GM19193 (cell line): Measurements from ENCODE around the gene APEX1.

Source experiments
- POLR2A ChIP-seq: IDR thresholded peaks from 4 replicates; pipeline ENCODE4 v1.6.1; 2011; ENCODE audit not compliant: insufficient read depth, insufficient read length; ENCODE audit errors: extremely low read depth

APEX1 gene

DNA sequence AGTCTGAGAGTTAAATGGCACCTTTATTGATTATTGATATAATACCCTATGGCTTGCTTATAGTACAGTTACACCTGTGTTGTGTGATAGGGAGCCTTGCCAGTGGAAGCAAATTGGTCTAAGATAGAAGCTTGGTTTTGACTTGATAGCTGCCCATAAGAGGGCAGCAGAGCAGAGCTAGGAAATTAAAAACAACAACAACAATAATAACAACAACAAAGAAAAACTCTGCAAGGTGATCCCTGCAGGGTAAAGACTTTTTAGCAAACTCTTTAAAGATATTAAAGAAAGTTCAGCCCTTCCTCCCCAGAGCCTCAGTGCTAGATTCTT is 32.3 kb downstream of the APEX1 start:
- no peak for TF ChIP-seq POLR2A

DNA sequence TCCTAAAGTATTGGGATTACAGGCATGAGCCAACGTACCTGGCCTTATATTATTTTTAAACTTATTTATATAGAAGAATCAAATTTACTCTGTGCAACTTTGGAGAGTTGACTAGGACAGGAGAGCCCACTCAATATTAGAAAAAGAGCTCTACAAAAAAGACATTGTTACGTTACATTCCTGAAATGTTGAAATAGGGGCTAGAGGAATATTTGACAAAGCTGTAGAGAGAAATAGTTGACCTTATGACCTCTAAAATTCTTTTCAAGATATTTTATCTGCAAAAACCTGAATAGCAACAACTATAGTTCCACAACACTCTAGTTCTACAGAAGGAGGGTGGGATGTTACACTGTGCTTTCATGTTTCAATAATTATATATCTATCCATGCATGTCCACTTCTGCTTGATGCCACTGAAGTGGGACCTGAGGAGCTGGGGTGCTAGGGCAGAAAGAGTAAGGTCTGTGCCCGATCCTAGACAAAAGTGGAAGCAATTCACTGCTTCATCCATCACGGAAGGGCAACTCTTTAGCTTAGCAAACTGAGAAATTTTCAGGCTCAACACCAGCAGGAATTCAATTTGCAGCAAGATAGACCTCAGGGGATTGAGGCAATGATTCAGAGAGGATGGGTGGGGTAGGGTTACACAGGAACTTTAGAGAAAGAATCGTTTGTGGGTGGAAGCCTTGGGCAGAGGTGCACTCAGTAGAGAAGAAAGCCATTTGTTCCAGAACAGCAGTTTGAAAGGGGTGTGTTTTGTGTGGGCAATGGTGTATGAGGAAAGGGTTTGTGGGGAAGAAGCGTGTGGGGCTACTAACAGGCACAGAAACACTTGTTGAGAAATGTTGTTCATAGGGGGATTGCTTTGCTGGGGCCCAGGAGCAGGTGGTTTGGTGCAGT is 34.3 kb downstream of the APEX1 start:
- no peak for TF ChIP-seq POLR2A

DNA sequence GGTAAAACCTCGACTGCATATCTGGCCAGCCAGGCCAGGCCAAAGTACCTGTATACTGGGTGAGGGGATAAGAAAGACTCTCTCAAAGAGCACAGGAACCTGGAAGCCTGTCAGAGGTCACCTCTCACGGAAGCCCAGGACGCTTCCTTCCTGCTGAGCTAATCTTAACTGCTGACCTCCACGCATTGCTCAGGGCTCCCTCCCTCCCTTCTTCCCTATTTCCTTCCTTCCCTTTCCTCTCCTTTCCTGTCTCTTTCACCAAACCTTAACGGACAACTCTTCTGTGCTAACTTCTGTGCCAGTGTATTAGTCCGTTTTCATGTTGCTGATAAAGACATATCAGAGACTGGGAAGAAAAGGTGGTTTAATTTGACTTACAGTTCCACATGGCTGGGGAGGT is 35.5 kb downstream of the APEX1 start:
- no peak for TF ChIP-seq POLR2A

DNA sequence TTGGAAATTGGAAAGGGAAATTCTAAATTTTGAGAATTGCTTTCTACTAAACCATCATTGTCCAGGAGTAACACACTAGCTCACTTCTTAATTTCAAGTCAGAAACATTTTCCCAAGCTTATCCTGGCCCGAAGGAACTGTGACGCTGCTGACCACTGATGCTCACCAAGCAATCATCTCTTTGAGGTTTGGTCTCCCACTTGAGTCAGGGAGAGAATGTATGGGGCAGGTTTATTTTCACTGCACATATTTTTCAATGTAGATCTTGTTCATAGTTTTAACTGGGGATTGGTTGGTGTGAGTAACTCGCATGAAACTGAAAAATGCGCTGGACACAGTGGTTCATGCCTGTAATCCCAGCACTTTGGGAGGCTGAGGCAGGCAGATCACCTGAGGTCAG is 37.5 kb downstream of the APEX1 start:
- no peak for TF ChIP-seq POLR2A

DNA sequence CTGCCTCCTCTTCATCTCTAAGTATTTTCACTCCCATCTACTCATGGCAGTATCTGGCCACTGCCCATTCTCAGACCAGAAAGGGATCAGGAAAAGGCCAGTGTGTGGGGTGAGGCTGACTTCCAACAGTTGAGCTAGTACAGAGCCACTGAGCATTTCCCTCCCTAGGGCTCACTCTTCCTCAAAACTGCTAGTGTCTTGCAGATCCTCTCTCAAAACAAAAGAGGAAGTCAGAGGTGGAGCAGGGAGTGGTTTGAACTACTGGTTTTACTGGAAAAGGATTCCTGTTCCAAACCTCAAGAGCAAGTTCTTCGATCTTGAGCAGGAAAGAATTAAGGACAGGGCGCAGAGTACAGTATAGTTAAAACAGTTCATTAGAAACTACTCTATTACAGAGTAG is 38.6 kb downstream of the APEX1 start:
- TF ChIP-seq POLR2A, result no peak

DNA sequence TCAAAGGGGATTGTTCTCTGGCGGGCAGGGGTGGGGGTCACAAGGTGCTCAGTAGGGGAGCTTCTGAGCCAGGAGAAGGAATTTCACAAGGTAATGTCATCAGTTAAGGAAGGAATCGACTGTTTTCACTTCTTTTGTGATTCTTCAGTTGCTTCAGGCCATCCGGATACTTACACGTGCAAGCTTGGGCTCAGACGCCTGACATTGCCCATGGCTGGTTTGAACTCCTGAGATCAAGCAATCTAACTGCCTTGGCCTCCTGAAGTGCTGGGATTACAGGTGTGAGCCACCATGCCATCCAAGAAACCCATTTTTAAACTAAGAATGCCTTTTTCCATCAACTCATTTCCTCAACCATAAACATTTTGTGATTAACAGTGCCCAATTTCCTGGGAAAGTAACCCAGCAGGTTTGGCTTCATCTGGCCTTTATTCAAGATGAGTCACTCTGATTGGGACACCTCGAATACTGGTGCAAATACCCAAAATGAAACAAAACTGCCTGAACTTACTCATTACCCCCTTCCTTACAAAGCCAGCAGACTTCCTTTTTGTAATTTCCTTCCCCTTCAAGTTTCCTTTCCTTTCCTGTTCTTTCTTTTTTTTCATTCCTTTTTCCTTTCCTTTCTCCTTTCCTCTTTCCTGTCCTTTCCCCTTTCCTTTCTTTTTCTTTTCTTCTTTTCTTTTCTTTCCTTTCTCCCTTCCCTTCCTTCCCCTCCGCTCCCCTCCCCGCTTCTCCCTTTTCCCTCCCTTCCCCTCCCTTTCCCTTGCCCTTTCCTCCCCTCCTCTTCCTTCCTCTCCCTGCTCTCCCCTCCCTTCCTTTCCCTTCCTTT is 40.1 kb downstream of the APEX1 start:
- no peak for TF ChIP-seq POLR2A

DNA sequence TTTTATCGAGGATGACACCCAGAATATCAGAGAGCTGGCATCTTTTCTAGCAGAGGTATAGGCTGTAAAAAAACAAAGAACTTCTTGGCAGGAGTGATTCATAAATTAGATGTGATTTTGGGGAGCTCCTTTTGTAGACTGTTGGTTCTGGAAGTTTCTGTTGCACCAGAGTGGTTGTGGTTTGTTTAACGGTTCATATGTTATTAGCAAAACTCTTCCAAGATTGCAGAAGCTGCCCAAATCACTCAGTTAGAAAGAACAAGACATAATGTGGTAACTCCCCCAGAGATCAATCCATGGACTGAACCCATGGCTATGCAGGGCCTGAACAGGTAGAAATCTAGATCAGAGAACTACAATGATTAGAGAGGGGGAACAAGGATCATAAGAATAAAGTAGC is 43.6 kb downstream of the APEX1 start:
- no peak for TF ChIP-seq POLR2A

DNA sequence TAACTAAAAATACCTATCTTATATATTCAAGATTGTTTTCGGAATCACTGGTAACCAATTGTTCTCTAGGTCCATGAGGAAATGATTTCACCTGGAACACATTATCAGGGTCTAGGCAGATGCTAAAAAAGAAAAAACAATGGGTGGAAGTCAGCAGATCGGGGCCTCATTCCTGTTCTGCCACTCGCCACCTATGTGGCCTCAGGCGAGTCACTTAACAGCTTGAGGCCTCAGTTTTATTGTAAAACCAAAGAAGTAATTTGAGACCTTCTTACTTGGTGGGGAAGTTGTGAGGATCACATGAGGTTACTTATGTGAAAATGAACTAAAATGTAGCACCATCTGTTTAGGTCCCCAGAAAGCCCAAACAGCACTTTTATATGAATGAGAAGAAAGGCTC is 44.1 kb downstream of the APEX1 start:
- no peak for TF ChIP-seq POLR2A

DNA sequence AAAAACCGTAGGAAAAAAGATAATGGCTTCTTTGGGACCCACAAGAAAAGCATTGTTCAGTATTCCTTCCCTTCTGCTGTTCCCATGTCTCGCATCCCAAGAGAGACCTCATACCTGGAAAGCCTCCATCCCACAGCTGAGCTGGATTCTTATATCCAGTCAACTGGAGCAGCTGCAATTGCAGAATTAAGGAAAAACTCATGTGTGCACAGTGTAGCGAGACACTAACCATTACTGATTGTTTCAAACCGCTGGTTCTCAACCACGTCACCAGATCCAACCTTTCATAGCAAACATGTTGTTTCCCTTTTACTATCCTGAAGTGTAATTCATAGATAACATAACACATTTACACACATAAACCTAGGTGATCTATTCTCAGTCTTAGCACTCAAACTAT is 44.9 kb downstream of the APEX1 start:
- no peak for TF ChIP-seq POLR2A

DNA sequence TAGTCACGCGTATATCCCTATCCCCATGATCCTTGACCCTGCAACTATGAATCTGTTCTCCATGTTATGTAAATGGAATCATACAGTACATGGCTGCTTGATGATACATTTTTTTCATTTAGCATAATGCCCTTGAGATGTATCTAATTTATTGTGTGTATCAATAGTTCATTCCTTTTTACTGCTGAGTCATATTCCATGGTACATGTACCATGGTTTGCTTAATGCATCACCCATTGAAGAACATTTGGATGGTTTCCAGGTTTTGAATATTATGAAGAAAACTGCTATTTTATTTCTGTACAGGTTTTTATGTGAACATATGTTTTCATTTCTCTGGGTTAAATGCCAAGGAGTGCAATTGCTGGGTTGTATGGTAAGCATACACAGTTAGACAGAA is 46.3 kb downstream of the APEX1 start:
- TF ChIP-seq POLR2A, result no peak

DNA sequence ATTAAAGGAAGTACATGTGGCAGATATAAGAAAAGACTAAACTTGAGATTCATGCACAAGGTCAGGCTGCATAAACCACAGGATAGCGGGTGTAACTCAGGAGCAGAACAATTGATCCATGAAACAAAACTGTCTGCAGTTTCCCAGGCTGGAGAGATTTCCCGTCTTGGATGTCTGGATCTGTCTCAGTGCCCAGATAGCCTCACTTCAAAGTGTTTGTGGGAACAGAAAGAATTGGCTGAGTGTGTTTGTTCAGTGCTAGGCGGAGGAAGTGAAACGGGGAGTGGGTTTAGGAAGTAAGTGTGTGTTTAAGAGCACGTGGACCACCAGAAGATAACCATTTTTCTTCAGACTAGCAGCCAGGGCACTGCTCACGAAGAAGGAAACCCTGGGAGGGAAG is 48.9 kb downstream of the APEX1 start:
- TF ChIP-seq POLR2A, result no peak
